CD4-positive, alpha-beta T cell treated with Interleukin-1 beta for 1 hour (primary cell): ENCODE results near the gene DIAPH2.

ENCODE experiments used
- DNase-seq, 2 donors: peaks; one replicate each; pipeline ENCODE4 v3.0.0-alpha.2; 2020 to 2022

DIAPH2 gene

DNA sequence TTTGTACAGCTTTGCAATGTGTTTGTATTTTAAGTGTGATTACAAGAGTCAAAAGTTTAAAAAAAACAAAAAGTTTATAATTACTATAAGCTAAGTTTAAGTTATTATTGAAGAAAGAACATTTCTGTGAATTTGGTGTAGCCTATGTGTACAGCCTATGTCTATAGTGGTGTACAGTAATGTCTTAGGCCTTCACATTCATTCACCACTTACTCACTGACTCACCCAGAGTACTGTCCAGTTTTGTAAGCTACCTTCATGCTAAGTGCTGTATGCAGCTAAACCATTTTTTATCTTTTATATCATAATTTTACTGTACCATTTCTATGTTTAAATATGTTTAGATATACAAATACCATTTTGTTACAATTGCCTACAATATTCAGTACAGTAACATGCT is 381.3 kb downstream of the DIAPH2 start:
- no peak for DNase-seq

DNA sequence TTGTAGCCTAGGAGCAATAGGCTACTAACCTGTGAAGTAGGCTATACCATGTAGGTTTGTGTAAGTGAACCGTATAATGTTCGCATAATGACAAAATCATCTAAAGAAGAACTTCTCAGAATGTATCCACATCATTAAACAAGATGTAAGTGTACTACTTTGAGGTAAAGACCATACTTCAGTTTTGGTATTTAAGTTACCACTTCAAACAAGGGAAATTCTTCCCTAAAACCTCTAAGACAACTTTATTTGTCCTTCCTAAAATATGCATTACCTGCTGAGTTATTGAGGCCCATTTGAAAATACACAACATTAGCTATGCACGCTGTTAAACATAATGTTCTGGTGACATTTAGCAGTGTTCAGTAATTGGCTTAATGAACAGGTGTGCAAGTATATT is 381.7 kb downstream of the DIAPH2 start:
- no peak for DNase-seq

DNA sequence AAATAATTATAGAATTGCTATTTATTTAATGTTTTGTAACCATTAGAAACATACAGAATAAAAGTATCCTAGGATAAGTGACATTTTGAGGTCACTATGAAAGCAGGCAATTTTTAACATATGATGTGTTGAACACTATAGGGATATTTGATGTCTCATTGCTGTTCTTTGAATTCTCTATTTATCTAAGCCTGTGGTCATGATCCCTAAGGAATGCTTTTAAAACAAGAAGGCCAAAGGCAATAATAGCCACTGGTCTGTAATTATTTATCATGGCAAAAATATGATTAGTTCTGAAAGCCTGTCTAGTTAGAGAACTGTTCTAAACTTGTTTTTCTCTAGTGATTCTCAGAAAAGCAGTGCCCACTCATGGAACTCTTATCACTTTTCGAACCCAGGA is 385.7 kb downstream of the DIAPH2 start:
- no peak for DNase-seq

DNA sequence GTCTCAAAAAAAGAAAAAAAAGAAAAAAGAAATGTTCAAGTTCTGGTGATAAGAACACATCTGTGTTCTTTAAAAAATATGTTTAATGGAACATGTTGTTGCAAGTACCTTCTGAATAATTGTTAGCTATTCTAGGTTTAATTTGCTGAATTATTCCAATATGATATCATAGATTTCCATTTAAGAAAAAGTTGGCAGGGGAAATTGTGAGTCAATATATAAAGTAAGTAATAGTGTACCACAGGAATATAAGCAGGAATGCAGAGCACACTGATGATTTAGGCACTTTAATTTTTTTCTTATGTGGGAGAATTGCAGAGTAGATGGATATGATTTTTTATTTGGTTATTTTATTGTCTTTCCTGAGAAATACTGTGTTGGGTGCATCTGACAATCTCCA is 389.8 kb downstream of the DIAPH2 start:
- no peak for DNase-seq

DNA sequence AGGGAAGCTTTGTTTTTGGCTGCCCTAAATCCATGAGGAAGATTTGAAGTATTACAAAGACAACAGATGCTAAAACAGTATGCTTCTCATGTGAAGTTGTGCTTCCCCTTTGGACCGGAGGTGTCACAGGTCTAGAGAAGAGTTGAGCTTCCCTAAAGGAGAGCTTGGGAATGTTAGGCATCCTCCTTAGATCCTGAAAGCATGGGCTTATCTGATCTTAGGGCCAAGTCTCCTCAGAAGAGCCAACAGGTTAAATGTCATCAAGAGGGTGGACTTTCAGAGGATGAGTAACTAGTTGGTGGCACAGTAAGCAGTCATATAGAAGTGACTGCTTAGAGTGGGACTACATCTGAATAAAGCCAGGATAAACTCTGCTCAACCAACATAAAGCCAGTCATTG is 404.5 kb downstream of the DIAPH2 start:
- DNase-seq = no peak

DNA sequence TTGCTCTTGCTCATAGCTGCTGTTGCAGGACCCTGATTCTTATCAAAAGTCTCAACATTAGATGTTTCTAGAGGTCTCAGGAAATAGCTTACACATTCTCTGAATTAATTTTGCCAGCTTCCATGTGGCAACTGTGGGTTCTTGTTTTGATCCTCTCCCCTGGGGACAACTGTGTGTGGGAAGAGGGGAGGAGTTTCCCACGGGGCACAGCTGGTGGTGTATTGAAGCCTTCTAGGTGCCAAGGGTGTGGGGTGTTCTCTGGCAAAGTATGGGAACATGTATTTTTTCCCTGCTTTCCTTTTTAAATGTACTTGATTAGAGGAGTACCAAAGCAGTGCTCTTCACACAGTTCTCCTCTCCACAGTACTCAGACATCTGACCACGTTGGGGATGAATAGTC is 411.7 kb downstream of the DIAPH2 start:
- no peak for DNase-seq

DNA sequence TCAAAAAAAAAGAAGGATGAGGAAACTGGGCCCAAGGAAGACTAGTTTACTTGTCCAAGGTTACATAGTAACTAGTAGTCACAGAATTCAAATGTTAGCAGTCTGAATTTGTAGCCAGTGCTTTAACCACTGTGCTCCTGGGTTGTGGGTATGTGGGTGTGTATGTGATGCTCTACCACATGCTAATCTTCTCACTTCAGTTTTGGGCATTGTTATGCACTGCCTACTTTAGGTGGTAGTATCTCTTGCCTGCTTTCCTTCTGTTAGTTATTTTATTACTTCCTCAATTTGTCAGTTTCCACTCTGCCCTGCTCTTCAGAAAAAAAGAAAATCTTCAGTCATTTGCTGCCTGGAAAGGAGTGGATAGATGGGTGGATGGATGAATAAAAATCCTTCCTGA is 418.3 kb downstream of the DIAPH2 start:
- DNase-seq = no peak

DNA sequence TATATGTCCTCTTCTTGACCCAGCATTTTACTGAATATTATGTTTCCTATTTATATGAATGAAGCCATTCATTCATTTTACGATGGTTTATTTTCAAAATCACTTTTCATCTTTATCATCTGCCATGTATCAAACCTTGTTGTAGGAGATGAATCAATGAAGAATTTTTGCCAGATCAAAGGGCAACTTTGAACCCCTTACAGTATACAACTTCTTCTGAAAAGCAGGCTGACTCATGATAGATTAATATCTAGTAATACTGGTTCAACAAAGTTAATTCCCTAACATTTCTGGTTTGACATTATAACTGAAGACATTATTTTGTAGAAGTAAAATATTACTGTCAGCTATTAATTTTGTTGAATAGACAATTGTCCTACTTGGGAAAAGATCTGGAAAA is 425.1 kb downstream of the DIAPH2 start:
- no peak for DNase-seq

DNA sequence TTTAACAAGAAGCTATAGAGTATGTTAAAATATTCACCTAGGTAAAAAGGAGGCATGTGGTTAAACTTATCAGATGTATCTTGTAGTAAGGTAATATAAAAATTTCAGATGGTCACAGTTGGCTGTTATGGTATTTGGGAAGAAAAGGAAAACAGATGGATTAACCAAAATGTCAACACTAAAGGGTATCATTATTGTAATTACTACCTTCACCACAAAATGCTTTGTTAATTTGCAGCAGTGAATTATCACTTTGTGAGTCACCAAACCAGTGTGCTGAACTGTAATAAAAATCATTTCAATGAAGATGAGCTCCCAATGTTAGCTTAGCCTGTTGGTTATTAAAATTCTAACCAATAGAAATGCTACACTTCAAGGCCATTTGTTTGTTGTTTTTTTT is 432.9 kb downstream of the DIAPH2 start:
- no peak for DNase-seq

DNA sequence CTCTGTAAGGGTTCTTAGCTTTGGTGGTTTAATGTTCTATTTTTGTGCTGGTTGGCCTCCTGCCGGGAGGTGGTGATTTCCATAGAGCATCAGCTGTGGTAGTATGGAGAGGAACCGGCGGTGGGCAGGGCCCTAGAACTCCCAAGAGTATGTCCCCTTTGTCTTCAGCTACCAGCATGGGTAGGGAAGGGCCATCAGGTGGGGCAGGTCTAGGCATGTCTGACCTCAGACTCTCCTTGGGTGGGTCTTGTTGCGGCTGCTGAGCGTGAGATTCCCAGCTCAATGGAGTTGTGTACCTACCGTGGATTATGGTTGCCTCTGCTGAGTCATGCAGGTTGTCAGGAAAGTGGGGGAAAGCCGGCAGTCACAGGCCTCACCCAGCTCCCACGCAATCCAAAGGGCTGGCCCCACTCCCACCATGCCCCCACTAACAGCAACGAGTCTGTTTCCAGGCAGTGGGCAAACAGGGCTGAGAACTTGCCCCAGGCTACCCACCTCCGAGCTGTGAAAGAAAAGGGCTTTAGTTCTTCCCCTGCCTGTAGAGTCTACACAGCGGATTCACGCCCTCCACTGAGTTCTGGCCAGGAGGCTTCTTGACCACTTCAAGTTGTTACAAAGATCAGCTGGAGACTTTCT is 434.9 kb downstream of the DIAPH2 start:
- no peak for DNase-seq

DNA sequence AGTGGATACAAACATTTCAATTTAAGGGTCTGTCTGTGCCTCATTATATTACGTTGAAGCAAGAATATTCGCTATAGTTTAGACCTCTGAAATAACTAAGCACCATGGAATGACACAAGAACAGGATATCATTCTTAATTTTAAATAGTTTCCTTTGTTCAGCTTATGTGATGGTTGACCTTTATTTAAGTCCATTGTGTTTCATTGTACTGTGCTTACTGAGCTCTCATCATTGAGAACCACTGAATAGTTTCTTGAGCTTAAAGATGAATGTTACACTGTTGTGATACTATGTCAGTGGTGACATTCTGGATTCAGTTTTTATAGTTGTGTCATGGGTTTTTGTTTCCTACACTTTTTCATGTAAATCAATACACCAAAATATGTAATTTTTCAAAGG is 438.4 kb downstream of the DIAPH2 start:
- no peak for DNase-seq

DNA sequence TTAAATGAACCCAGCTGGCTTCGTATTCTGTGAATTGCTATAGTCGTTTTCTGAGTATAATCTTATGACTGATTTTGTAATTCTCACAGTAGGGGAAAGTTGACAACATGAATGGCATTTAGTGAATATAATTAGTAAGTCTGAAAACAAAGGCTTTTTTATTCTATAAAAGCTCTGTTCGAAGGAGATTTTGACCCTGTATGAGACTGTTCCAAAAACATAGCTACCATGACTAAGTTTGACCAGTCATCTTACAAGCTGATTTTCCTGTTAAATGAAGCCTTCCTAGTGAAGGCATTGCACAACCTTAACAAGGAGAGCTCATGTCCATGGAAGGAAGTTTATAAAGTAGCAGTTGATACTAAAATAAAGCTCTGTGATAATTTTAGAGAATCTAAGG is 441.4 kb downstream of the DIAPH2 start:
- no peak for DNase-seq

DNA sequence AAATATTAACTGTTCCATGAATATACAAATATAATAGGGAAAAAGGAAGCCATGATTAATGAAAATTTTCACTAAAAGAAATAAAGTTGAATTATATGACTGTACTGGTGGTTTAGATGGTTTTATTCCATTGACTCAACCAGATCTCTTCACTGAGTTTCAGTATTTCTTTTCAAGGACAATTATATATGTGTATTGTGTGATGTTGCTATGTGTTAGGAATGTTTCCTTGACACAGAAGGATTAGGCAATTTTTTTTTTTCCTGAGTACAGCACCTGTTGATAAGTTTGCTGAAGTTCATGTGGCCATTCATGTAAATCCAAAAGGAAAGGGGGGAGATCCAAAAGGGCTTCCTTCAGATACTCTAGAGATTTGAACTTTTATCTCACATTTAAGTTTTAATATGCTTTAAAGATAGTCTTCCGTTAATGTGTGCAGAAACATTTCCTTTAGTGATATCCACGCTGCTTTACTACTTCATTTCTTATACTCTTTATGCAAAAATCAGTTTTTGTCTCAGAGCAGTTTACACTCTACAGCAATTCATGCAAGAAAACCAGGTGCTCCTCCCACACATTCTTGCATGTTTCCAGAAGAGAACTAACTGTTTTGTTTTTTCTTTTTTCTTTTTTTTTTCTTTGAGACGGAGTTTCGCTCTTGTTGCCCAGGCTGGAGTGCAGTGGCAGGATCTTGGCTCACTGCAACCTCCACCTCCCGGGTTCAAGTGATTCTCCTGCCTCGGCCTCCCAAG is 448.2 kb downstream of the DIAPH2 start:
- DNase-seq = no peak

DNA sequence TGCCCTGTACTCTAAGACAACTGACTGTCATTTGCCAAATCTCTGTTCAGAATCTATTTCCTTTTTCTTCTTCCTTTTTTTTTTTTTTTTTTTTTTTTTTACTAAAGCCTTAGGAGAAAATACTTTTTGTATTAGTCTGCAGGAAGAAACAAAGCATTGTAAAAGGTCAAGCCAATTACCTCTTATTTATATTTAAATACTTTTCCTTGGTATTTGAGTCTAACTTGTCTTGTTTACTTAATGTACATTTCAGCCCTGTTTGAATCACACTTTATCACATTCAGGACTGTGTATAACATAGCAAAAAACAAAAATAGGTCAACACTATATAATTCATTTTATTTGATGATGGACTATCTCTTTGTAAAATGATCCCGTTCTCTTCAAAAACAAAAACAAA is 461.3 kb downstream of the DIAPH2 start:
- no peak for DNase-seq

DNA sequence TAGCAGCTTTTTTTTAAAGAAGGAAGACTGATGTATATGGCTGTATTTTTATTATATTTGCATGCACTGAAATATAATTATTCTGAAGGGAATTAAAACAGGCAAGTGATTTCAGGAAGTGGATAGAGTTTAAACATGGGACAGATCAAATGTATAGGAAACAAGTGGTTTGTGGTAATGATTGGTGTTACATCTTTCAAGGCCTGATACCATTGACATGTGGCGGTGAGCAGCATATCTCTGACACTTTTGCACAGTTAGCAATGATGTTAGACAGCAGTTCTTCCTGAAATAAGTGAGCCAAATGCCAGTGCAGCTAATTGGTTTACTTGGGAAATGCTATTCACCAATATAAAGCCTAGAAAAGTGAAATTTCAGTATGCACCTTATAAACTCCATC is 471.2 kb downstream of the DIAPH2 start:
- no peak for DNase-seq

DNA sequence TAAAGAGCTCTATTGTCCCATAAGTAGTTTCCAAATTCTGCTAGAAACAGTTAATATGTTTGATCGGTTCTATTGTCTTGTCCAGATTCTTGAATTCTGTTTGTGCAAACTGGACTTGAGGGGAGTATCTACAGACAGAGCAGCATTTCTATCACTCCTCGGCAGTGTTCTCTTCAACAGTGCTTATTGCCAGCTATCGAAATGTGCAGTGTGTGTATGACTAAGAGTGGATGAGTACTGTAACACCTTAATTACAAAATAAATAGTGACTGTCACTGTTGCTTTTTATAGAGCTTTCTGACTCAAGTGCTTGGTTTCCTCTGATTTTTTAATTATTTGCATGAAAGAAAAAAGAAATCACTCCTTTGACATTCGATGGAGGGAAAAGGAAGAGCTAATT is 473.6 kb downstream of the DIAPH2 start:
- DNase-seq = no peak

DNA sequence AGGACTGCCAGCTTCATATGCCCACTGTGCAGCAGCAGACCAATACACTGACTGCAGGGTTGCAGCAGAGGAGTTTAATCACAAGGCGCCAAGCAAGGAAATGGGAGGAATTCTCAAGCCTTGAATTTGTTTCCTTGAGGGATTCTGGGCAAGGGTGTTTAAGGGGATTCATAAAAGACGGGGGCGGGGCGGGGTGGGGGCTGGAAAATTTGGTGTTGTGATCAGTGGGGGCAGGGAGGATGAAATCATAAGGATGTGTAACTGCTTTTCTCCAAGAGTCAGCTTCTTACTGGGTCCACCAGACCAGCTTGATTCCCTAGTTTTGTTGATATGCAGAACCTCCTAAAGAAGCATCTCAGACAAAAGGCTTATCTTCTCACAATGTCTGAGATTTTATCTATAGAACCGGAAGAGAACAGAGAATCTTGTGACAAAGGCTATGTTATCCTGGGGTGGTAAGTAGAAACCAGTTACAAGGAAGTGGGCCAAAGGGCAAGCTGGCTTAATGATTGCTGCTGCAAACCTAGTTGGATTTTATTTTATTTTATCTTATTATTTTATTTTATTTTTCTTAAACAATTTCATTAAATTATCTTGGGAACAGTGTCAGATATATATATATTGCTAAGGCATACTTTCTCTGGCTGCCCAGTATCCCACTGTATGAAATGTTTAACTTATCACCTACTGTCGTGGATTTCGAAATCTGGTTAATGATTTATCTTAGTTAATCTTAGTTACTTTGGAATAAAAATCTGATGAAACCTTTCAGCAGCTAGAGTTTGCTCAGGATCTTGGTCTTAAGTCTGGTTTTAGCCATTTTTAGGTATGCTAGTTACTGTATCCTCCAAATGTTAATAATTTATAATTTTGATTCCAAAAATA is 475.5 kb downstream of the DIAPH2 start:
- DNase-seq = no peak

DNA sequence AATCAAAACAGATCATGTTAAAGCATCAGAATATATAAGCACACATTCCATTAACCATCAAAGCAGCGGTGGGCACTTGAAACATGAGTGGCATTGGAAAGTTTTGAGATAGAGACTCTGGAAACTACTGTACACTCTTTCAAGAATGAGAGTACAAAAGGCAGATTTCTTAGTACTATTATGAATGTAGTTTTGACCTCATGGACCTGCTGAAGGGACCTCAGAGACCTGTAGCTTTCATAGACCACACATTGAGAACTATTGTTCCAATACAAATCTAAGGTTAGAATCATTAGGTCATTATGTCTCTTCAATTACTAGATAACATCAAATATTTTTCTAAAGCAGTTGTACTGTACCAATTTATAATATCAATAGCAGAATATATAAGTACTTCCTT is 482.7 kb downstream of the DIAPH2 start:
- DNase-seq = no peak

DNA sequence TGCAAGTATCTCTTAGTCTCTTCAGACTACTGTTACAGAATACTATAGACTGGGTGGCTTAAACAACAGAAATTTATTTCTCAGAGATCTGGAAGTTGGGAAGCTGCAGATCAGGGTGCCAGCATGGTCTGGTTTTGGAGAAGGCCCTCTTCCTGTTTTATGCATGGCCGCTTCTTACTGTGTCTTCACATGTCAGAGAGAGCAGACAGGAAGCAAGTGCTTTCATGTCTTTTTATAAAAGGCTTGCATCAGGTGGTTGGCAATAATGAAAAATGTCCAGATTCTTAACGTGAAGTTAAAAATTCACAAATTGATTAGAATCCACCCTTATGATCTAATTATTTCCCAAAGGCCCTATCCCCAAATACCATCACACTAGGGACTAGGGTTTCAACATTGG is 484.0 kb downstream of the DIAPH2 start:
- DNase-seq = no peak

DNA sequence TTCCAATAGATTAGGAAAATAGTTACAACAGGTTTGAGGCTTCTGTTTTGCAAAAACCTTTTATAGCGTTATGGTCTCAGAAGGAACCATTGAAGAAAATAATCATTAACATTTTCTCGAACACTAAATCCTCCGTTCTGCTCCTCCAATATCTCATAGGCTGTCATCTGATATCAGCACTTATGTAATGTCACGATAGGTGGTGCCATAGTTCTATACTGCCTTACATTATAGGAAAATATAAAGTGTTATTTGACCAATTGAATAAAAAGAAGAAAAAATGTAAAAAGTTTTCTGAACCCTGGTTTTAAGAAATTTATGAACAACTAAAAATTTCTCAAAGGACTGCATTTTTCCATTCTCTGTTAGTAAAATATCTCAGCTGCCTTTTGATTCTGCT is 490.5 kb downstream of the DIAPH2 start:
- no peak for DNase-seq

DNA sequence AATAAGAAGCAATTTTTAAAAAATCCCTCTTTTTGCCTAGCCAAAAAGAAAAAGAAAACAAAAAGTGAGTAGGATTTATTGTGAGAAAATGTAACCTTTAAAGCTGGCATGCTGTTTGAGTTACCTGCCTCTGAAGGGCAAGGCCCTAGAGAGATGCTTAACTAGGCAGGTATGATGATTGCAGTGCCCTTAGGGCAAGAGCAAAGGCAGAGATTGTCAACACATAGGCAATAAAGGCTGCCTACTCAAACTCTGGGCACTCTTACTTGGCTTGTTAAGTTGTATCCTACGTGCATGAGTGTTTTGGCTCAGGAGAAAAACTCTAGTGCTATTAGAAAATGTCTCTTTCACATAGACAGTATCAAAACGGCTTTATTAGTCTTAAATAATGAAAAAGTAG is 505.0 kb downstream of the DIAPH2 start:
- no peak for DNase-seq

DNA sequence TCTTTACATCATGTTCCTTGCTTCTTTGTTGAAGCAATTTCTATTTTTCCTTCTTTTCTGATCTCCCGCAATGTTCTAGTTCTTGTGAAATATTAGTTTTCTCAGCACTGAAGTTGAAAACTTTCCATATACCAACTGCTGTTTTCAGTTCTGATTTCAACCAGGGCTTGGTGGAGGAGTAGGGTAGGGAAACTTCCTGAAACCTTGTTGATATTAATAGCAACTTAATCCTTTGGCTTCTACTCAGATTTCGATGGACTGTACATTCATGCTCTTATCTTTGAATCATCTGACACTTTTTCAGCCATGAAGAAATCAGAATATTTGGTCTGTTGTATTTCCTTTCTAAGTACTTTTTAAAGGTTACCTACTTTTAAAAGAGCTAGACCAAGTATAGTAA is 514.9 kb downstream of the DIAPH2 start:
- no peak for DNase-seq

DNA sequence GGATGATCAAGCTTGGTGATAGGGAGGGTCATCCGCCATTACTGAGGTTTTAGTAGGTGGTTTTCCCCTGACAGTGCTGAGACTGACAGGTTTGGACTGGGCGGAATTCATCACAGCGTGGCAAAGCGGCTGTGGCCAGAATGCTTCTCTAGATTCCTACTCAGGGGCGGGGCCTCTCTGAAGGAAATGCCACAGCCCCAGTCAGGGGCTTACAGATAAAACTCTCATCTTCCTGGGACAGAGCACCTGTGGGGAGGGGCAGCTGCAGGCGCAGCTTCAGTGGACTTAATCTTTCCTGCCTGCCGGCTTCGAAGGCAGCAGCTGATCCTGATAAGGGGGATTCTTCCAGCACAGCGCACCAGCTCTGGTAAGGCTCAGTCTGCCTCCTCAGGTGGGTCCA is 515.8 kb downstream of the DIAPH2 start:
- no peak for DNase-seq

DNA sequence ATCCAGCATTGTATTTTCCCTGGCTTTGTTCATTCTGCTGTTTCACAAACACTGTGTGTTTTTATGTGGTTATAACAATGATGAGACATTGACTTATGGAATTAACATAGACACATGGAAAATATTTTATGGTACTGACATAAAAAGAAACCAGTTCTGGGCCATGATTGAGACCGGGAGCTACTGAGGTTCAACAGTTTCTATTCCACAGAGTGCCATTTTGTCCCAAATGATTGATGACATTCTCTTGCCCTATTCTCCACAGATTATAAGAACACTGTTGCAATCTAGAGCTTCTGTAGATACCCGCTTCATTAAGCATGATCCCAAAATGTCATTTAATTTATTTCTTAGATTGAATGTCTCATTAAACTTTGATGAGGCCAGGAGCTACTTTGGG is 525.9 kb downstream of the DIAPH2 start:
- no peak for DNase-seq
